ENCODE measurements around the gene KCTD2.

The KCTD2 gene

GRCh38 chr17:75060434-75061054 is 13.5 kb downstream of the KCTD2 start:
- no peak overlapping the region for H3K9ac ChIP-seq (ENCODE audit: low read depth, low read length)

DNA sequence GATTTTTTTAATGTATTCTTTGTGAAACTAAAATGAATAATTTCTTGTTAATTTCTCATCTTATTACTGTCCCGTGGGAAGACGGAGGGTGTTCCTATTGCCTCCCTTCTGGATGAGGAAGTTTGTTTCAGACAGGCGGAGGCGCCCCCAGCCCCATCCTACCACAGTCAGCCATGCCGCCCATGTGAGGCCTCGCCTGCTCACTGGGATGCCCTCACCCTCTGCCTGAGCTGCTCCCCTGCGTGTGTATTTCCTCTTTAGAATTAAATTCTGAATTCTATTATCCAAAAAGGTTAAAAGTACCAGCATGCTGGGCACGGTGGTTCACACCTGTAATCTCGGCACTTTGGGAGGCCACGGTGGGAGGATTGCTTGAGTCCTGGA is 14.0 kb downstream of the KCTD2 start:
- peaks cover 6% of the 10 kb centered on the region; the same call in 1 of the 2 replicates for H3K79me2 ChIP-seq (ENCODE audit: insufficient read depth, low read length)
- DNase-seq (no peak), ATAC-seq (ENCODE audit: insufficient read depth, low read depth) (no peak)
- peaks cover 7% of the 10 kb centered on the region for H3K4me1 ChIP-seq (ENCODE audit: insufficient read depth, low read length)
- H3K9me3 ChIP-seq (ENCODE audit: insufficient read depth, low read length, severe bottlenecking): no peaks in the 10 kb centered on the region
- H3K27ac ChIP-seq (ENCODE audit: low read length): no peak overlapping the region
- no peak overlapping the region for H2AFZ ChIP-seq (ENCODE audit: low read depth, low read length)
- H3K4me2 ChIP-seq (ENCODE audit: insufficient read depth, low read length): no peak overlapping the region
- H4K20me1 ChIP-seq (ENCODE audit: insufficient read depth, low read length): no peaks in the 10 kb centered on the region; the same call in 1 of the 2 replicates
- H3K27me3 ChIP-seq (ENCODE audit: insufficient read depth, low read length, poor library complexity): no peaks in the 10 kb centered on the region
- peaks cover 69% of the 10 kb centered on the region for H3K36me3 ChIP-seq (ENCODE audit: insufficient read depth, low read length)
- no peak for TF ChIP-seq CTCF (IDR thresholded peaks at IDR 0.05; ENCODE audit: borderline replicate concordance, extremely low read depth, low read length, poor library complexity, severe bottlenecking)
- no peak for TF ChIP-seq EZH2 (IDR thresholded peaks at IDR 0.05; ENCODE audit: borderline replicate concordance, low read depth, low read length, severe bottlenecking)
- no peak overlapping the region for H3K9ac ChIP-seq (ENCODE audit: low read depth, low read length)
- no peak overlapping the region for H3K4me3 ChIP-seq (ENCODE audit: low read depth in 1 of 2, low read length in 2 of 2)

More at GRCh38 chr17:75060434-75061054, 13.5 kb downstream of the KCTD2 start:
- Histone ChIP-seq H3K4me2 (ENCODE audit: insufficient read depth, low read length) (no peak overlapping the region), H2AFZ (ENCODE audit: low read depth, low read length) (no peak overlapping the region), H3K27me3 (ENCODE audit: insufficient read depth, low read length, poor library complexity) (no peaks in the 10 kb centered on the region), H3K36me3 (ENCODE audit: insufficient read depth, low read length) (peaks cover 72% of the 10 kb centered on the region), H3K4me3 (ENCODE audit: low read depth in 1 of 2, low read length in 2 of 2) (no peak overlapping the region), H3K27ac (ENCODE audit: low read length) (no peak overlapping the region), H3K9me3 (ENCODE audit: insufficient read depth, low read length, severe bottlenecking) (no peaks in the 10 kb centered on the region), H4K20me1 (ENCODE audit: insufficient read depth, low read length) (no peaks in the 10 kb centered on the region; the same call in 1 of the 2 replicates), H3K79me2 (ENCODE audit: insufficient read depth, low read length) (peaks cover 6% of the 10 kb centered on the region; the same call in 1 of the 2 replicates), H3K4me1 (ENCODE audit: insufficient read depth, low read length) (peaks cover 4% of the 10 kb centered on the region)
- DNase-seq (no peak), ATAC-seq (ENCODE audit: insufficient read depth, low read depth) (no peak)
- no peak for TF ChIP-seq EZH2 (IDR thresholded peaks at IDR 0.05; ENCODE audit: borderline replicate concordance, low read depth, low read length, severe bottlenecking)

DNA sequence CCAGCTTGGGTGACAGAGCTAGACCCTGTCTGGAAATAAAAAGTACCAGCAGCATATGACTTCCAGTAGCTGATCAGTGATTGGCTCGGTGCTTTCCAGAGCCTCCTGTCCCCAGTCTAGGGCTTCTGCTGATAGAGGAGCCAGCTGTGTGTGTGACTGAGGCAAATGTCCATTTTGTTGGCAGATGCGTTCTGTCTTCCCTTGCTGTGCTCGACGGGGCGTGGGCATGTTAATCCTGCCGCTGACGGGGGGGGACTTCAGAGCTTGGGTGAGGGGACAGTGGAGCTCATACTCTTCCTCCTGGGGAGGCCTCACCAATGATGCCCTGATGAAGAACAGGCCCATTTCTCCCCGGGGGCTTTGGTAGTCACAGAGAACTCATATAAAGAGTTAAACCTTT is 14.6 kb downstream of the KCTD2 start:
- peaks cover under 1% of the 10 kb centered on the region; the same call in 1 of the 2 replicates for H3K79me2 ChIP-seq (ENCODE audit: insufficient read depth, low read length)
- no peak overlapping the region for H3K9ac ChIP-seq (ENCODE audit: low read depth, low read length)
- no peaks in the 10 kb centered on the region for H3K9me3 ChIP-seq (ENCODE audit: insufficient read depth, low read length, severe bottlenecking)
- H3K27me3 ChIP-seq (ENCODE audit: insufficient read depth, low read length, poor library complexity): no peaks in the 10 kb centered on the region
- H3K4me2 ChIP-seq (ENCODE audit: insufficient read depth, low read length): no peak overlapping the region
- DNase-seq: no peak
- no peak overlapping the region for H3K27ac ChIP-seq (ENCODE audit: low read length)
- TF ChIP-seq EZH2 (IDR thresholded peaks at IDR 0.05; ENCODE audit: borderline replicate concordance, low read depth, low read length, severe bottlenecking): no peak
- no peak for TF ChIP-seq CTCF (IDR thresholded peaks at IDR 0.05; ENCODE audit: borderline replicate concordance, extremely low read depth, low read length, poor library complexity, severe bottlenecking)
- peaks cover 12% of the 10 kb centered on the region for H3K4me1 ChIP-seq (ENCODE audit: insufficient read depth, low read length)
- H3K4me3 ChIP-seq (ENCODE audit: low read depth in 1 of 2, low read length in 2 of 2): no peak overlapping the region
- H2AFZ ChIP-seq (ENCODE audit: low read depth, low read length): no peak overlapping the region
- peaks cover 66% of the 10 kb centered on the region for H3K36me3 ChIP-seq (ENCODE audit: insufficient read depth, low read length)
- no peaks in the 10 kb centered on the region for H4K20me1 ChIP-seq (ENCODE audit: insufficient read depth, low read length)
- ATAC-seq (ENCODE audit: insufficient read depth, low read depth): no peak

- H3K9me3 ChIP-seq (ENCODE audit: insufficient read depth, low read length, severe bottlenecking): no peaks in the 10 kb centered on the region
- H3K79me2 ChIP-seq (ENCODE audit: insufficient read depth, low read length): no peaks in the 10 kb centered on the region
- H4K20me1 ChIP-seq (ENCODE audit: insufficient read depth, low read length): no peaks in the 10 kb centered on the region
- ATAC-seq (ENCODE audit: insufficient read depth, low read depth) (no peak), DNase-seq (no peak)
- no peak overlapping the region for H3K9ac ChIP-seq (ENCODE audit: low read depth, low read length)
- H3K4me1 ChIP-seq (ENCODE audit: insufficient read depth, low read length): peaks cover 27% of the 10 kb centered on the region
- TF ChIP-seq EZH2 (IDR thresholded peaks at IDR 0.05; ENCODE audit: borderline replicate concordance, low read depth, low read length, severe bottlenecking): no peak
- TF ChIP-seq CTCF (IDR thresholded peaks at IDR 0.05; ENCODE audit: borderline replicate concordance, extremely low read depth, low read length, poor library complexity, severe bottlenecking): no peak
- H3K4me3 ChIP-seq (ENCODE audit: low read depth in 1 of 2, low read length in 2 of 2): no peak overlapping the region
- H2AFZ ChIP-seq (ENCODE audit: low read depth, low read length): no peak overlapping the region
- H3K27ac ChIP-seq (ENCODE audit: low read length): no peak overlapping the region
- H3K27me3 ChIP-seq (ENCODE audit: insufficient read depth, low read length, poor library complexity): no peaks in the 10 kb centered on the region
- H3K36me3 ChIP-seq (ENCODE audit: insufficient read depth, low read length): peaks cover 60% of the 10 kb centered on the region
- H3K4me2 ChIP-seq (ENCODE audit: insufficient read depth, low read length): no peak overlapping the region
Measured at GRCh38 chr17:75063201-75063600, 16.2 kb downstream of the KCTD2 start.
